ENCODE results near the gene IGF2BP2.

DNA sequence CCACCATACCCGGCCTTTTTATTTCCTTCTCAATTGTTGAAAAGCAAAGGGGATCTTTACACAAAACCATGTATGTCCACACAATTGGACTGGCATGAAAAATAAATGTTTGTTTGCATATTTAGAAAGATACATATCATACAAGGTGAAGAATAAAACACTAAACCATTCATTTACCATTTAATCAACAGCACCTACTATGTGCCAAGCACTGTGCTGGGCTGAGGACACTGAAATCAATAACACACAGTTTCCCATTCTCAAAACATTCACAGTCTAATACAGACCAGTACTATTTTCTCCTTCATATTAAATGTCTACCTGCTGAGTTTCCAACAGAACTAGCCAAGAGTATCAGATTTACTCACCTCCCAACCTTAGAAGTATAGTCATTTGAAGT lies 84.7 kb downstream of the IGF2BP2 start:
- TF ChIP-seq POLR2AphosphoS5 (IDR thresholded peaks at IDR 0.05; ENCODE audit: low read depth), result no peak
- no peak for TF ChIP-seq CTCF (IDR thresholded peaks at IDR 0.05; ENCODE audit: insufficient read depth, low read length)

Measured in HL-60 (cell line).